NCI-H82 (cell line): ENCODE results near the gene FBXL14.

Experiments used
- DNase-seq: peaks from one replicate; lab custom pipeline; 2025; lab: John Stamatoyannopoulos, UW

Gene FBXL14

DNA sequence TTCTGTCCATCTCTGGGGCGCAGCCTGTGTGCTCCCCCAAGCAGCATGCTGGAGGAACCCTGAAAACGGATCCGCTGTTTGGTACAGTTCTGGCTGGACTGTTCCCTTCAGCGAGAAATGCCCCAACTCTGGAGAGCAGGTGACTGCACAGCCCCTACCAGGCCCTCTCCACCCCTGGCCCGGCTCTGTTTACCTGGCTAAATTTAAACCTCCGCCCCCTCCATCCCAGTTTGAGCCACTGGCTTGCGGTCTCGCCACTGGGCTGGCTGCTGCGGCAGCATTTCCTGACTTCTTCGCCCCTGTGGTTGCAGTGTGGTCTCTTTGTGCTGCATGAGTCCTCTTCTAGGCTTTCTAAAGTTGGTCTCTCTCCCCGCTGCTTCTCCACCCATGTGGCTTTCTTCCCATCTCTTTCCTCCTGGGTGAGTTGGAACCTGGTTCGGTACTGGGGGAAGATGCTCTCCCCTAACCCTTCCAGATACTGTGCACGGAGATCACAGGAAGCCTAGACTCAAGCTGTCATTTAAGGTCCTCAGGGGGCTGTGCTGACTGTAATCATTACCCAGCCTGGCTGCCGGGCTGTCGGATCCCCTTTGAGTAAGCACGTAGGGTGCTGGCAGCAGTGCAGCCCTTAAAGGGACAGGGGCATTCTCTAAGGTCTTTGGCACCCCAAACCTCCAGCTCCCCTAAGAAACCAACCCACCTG is 60.6 kb downstream of the FBXL14 start:
- peak; percentile 57 for DNase-seq

DNA sequence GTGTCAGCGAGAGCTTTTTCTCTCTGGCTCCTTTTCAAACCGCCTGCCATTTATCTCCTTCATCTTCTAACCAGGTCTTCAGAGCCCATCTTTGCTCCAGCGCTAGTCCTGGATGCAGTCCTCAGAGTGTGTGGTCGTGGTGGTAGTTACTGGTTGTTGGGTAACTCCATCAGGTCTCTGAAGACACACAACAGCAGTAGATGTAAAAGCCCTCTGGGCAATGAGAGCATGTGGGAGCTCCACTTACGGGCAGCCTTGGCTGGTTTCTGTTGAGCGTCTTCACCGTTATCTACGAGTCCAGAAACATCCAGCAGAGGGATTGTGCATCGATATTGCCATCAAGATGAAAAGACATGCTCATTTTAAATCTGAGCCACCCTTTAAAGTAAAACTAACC is 61.2 kb downstream of the FBXL14 start:
- peak; percentile 42 for DNase-seq

DNA sequence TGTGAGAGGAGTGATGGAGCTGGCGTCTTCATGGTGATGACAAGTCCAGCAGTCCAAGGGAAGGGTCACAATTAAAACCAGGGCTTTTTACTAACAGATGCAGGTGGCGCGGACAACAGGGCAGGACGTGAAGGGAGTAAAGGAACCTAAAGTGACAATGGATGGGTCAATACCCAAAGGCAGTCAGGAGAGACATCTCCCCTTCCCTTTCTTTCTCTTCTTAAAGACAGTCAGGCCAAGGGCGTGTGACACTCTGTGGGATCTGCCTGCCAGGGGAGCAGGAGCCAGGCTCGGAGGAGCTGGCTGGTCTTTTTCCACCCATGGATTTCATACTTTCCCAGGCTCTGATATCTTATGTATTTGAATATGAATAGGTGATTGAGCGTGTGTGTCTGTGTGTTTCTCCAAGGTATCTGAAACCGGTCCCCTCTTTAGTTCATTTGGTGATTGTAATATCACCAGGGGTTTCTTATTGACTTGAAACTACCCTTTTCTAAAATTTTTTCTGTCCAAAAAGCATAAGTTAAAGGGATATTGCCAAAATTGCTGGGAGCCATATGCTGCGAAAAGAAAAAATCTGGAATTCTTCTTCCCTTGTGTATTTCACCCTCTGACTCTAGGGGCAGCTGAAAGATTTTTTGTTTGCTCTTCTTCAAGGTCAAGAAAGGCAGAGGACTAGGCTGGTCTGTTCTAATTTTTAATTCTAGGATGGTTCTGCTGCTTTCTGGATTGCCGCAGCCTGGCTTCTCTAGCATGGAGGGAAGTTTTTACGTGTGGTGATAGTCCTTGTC is 61.8 kb downstream of the FBXL14 start:
- no peak for DNase-seq

- DNase-seq: no peak
Measured at GRCh38 chr12:1531654-1532374, 62.6 kb downstream of the FBXL14 start.

GRCh38 chr12:1531153-1531653 is 63.2 kb downstream of the FBXL14 start:
- peak; percentile 27 for DNase-seq

- no peak for DNase-seq
Measured at GRCh38 chr12:1530592-1531152, 63.7 kb downstream of the FBXL14 start.

GRCh38 chr12:1529862-1530591 is 64.4 kb downstream of the FBXL14 start:
- DNase-seq: no peak

DNA sequence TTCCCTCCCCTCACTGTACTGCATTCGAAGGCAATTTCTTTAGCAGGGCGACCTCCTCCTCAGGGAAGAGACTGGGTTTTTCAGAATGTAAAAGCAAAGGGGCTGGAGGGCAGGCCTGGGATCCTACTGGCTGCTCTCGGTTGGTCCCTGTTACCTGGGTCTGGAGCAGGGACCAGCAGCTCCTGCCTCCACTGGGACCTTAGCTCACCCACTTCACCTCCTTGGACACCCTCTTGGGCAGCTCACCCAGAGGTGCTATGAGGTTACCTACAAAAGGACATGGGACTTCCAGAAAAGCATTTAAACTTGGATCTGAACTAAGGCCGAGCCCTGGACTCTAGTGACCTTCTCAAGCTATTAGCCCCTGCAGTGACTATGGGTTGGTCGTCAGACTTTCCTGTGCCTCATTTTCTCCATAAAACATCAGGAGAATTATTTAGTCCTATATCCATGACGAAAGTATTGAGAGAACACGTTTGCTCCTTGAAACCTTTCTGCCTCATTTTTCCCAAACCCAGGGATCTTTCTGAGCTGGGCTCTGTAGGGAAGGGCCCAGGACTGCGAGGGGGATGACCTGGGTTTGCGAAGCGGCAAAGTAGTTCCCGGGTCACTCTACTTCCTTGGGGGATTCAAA is 65.0 kb downstream of the FBXL14 start:
- DNase-seq: no peak

DNA sequence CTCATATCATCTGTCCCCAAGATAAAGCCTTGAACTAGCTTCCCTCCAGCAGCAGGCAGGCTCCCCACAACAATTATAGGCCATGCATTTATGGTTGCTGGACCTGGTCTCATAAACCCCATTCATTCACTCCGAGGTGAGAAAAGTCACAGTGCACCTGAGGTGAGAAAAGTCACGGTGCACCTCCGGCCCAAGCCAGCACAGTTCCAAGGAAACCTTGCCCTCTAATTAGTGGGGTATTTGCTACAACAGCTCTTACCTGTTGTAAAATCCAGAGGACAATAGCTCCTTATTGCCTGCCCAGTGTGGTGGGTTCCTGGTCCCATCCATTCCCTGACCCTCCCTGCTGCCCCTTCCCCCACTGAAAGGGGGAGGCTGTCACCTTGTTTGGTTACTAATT is 65.6 kb downstream of the FBXL14 start:
- DNase-seq: no peak

GRCh38 chr12:1527789-1528188 is 66.6 kb downstream of the FBXL14 start:
- no peak for DNase-seq

DNA sequence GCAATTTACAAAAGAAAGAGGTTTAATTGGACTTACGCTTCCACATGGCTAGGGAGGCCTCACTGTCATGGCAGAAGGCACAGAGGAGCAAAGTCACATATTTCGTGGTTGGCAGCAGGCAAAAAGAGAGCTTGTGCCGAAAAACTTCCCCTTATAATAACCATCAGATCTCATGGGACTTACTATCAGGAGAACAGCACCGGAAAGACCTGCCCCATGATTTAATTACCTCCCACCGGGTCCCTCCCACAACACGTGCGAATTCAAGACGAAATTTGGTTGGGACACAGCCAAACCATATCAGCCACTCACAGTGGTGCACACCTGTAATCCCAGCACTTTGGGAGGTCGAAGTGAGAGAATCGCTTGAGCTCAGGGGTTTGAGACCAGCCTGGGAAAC is 68.5 kb downstream of the FBXL14 start:
- no peak for DNase-seq

GRCh38 chr12:1523558-1524050 is 70.8 kb downstream of the FBXL14 start:
- no peak for DNase-seq

GRCh38 chr12:1523046-1523445 is 71.3 kb downstream of the FBXL14 start:
- no peak for DNase-seq

GRCh38 chr12:1519642-1520041 is 74.7 kb downstream of the FBXL14 start:
- DNase-seq: no peak

DNA sequence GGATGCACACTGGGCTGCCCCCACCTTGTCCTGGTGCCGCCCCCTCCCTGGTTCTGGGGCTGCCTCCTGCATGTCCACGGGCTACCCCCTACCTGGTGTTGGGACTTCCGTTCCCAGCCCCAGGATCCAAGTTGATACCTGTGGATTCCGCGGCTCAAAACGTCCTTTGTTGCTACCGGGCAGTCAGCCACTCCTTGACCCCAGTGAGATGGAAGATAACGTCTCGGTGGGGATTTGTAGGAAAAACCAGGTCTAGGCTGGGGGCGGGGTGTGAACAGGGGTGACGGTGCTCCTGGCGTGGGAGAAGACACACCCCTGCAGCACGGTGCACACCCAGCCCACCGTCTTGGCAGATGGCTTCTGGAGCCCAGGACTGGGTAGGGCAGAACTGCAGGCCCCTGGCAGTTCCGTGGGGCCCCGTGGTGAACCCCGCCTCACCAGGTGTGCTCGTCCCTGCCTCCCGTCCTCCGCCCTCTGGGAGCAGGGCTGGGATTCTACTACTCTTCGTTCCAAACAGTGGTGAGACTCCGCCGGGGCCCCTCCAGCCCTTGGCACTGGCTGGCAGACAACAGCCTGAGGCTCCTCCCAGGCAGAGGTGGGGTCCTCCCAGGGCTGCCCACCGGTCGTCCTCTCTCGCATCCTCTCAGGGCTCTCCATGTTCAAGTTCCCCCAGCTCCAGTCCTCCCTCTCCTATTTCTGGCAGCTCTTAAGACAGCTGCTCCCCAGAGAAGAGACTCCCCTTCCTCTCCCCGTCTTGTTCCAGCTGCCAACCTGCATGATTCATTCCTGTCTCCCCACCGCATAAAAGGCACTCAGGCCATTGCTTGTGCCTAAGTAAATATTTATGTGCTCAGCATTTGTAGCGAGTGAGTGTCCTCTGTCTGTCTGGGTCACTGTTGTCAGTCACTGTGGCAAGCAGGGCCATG is 75.5 kb downstream of the FBXL14 start:
- DNase-seq: no peak

- no peak for DNase-seq
Measured at GRCh38 chr12:1517734-1518525, 76.5 kb downstream of the FBXL14 start.

- DNase-seq: peak; percentile 63
Measured at GRCh38 chr12:1517007-1517406, 77.4 kb downstream of the FBXL14 start.
